GM12873 (cell line): ENCODE data around the gene PRPF19.

Source experiments
- CTCF ChIP-seq: IDR thresholded peaks from 2 replicates; pipeline ENCODE4 v1.5.1; 2012; ENCODE audit warnings: low read depth, mild to moderate bottlenecking, moderate library complexity, low read length, control low read depth; ENCODE audit not compliant: insufficient read depth; ENCODE audit errors: missing control alignments

PRPF19 gene

GRCh38 chr11:60864856-60865513, 41.4 kb downstream of the PRPF19 start:
- TF ChIP-seq CTCF: no peak

DNA sequence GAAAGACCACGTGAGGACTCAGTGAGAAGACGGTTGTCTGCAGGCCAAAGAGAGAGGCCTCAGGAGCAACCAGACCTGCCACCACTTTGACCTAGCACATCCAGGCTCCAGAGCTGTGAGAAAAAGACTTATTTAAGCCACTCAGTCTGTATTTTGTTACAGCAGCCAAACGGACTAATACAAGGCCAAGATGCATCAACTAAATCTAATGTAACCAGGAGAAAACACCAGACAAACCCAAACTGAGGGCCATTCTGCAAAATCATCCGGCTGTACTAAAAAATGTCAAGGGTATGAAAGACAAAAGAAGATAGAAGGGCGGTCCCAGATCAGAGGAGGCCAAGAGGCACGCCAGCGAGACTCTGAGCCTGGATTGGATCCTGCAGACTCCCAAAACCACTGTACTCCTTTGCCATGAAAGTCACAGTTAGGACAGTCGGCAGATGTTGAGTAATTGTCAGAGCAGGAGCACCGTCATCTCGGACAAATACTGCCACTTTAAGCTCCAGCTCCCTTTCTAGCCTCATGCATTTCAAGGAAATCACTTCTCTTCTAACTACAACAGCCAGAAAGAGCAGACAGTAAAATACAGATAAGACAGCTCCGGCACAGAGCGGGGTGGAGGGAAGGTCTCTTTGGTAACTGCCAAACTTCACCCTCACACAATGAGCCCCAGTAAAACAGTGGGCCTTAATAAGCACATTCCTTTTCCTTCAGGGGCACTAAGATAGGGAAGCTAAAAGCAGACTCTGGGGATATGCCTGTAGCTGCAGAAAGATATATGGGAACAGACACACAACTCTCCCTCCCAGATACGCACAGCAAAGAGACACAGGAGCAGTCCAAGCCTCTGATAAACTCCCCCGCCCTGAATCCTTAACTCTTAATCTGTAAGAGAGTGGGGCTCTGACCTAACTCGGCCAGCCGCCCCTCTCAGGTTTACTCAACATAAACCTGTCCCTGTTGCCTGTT, 42.5 kb downstream of the PRPF19 start:
- TF ChIP-seq CTCF: no peak

DNA sequence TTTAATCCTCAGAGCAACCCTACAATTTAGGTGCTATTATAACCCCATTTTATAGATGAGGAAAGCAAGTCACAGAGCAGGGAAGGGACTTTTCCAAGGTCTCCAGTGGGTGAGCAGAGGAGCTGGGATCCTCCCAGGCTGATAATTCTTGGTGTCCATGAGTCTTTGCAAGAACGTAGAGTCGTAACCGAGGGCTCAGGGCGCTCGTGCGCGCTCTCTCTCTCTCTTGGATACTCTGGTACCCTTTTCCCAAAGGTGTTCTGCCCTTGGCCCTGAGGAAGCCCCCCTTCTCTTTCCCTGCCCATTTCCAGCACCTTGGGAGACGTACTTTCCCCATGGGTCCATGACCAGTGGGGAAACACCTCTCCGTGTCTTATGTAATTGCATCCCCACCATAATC, 44.2 kb downstream of the PRPF19 start:
- no peak for TF ChIP-seq CTCF

DNA sequence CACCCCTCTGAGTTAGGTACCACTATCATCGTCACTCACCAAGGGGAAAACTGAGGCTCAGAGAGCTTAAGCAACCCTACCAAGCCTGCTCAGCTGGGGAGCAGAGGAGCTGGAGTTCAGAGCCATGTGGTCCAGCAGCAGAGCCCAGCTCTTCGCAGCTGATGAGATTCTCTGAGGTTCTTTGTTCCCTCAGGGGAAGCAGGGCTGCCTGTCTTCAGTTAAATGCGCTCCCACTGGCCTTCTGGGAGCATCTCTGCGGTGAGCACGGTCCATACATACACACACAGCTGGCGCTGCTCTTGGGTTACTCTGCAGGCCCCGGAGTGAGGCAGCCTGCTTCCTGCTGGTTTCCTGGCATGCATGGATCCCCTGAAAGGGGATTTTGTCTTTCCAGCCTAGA, 45.4 kb downstream of the PRPF19 start:
- TF ChIP-seq CTCF: no peak

GRCh38 chr11:60859616-60860250, 46.7 kb downstream of the PRPF19 start:
- no peak for TF ChIP-seq CTCF

DNA sequence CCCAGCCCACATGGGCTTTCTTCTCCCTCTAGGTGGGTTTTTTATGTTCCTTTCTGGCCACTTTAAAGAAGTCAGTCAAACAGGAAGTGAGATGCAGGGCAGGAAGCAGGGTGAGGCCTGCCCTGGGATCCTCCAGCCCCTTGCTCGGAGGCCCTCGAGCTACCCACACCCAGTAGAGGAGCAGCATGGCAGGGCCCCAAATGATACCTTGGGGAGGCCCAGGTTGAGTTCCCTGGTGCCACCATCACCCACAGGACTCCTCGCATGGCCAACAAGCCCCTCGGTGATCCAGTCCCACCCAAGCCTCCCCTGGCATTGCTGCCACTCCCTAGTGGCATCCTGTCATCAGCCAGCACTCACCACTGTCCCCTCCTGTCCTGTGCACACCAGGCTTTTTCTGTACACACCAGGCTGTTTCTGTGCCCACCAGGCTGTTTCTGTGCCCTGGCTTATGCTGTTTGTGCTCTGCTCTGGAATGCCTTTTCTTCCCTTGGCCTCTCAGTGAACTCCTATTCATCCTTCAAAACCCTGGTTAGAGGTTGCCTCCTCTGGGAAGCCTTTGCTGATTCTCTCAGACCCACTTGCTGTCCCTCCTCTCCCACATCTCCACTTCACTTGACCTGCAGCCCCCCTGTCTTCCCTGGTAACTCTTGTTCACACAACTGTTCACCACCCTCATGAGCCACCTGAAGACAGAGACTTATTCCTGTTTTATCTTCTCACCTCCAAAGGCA, 47.5 kb downstream of the PRPF19 start:
- TF ChIP-seq CTCF: no peak
